ENCODE measurements around the gene TYMS. TPM values are rescaled to one million over a fixed set of nuclear protein-coding genes. Genes with fewer than 3 reads are reported as not detected.

Gene TYMS
- total RNA-seq, 1 donor from 2014 or later = 15.5 TPM

GRCh38 chr18:692824-693223 lies 35.4 kb downstream of the TYMS start:
- no peak for TF ChIP-seq CTCF (IDR thresholded peaks at IDR 0.05; ENCODE audit: partially characterized antibody, unreplicated experiment)
- H3K36me3 Mint-ChIP-seq (ENCODE audit: unreplicated experiment) = no peaks in the 10 kb centered on the region
- H3K4me1 Mint-ChIP-seq (ENCODE audit: low read depth, unreplicated experiment) = no peaks in the 10 kb centered on the region
- H3K4me3 Mint-ChIP-seq (ENCODE audit: unreplicated experiment) = no peak overlapping the region
- H3K9me3 Mint-ChIP-seq (ENCODE audit: unreplicated experiment) = no peaks in the 10 kb centered on the region
- H3K27ac Mint-ChIP-seq (ENCODE audit: unreplicated experiment) = no peak overlapping the region
- peaks cover 2% of the 10 kb centered on the region for H3K27me3 Mint-ChIP-seq (ENCODE audit: unreplicated experiment)
- no peak for DNase-seq

- H3K9me3 Mint-ChIP-seq (ENCODE audit: unreplicated experiment) = no peaks in the 10 kb centered on the region
- H3K4me3 Mint-ChIP-seq (ENCODE audit: unreplicated experiment) = no peak overlapping the region
- H3K4me1 Mint-ChIP-seq (ENCODE audit: low read depth, unreplicated experiment) = no peaks in the 10 kb centered on the region
- H3K27ac Mint-ChIP-seq (ENCODE audit: unreplicated experiment) = no peak overlapping the region
- no peak for DNase-seq
- peaks cover 2% of the 10 kb centered on the region for H3K27me3 Mint-ChIP-seq (ENCODE audit: unreplicated experiment)
- no peak for TF ChIP-seq CTCF (IDR thresholded peaks at IDR 0.05; ENCODE audit: partially characterized antibody, unreplicated experiment)
- no peaks in the 10 kb centered on the region for H3K36me3 Mint-ChIP-seq (ENCODE audit: unreplicated experiment)
Observed at GRCh38 chr18:693466-694187, 36.2 kb downstream of the TYMS start.

- DNase-seq = no peak
- no peak for TF ChIP-seq CTCF (IDR thresholded peaks at IDR 0.05; ENCODE audit: partially characterized antibody, unreplicated experiment)
- Mint-ChIP-seq H3K27ac (ENCODE audit: unreplicated experiment) (no peak overlapping the region), H3K27me3 (ENCODE audit: unreplicated experiment) (peaks cover 2% of the 10 kb centered on the region), H3K4me3 (ENCODE audit: unreplicated experiment) (no peak overlapping the region), H3K36me3 (ENCODE audit: unreplicated experiment) (no peaks in the 10 kb centered on the region), H3K9me3 (ENCODE audit: unreplicated experiment) (no peaks in the 10 kb centered on the region), H3K4me1 (ENCODE audit: low read depth, unreplicated experiment) (no peaks in the 10 kb centered on the region)
Observed at GRCh38 chr18:697012-697411, 39.6 kb downstream of the TYMS start.

GRCh38 chr18:697800-698199 lies 40.3 kb downstream of the TYMS start:
- Mint-ChIP-seq H3K9me3 (ENCODE audit: unreplicated experiment) (no peaks in the 10 kb centered on the region), H3K36me3 (ENCODE audit: unreplicated experiment) (no peaks in the 10 kb centered on the region), H3K27ac (ENCODE audit: unreplicated experiment) (no peak overlapping the region), H3K4me3 (ENCODE audit: unreplicated experiment) (no peak overlapping the region), H3K4me1 (ENCODE audit: low read depth, unreplicated experiment) (no peaks in the 10 kb centered on the region), H3K27me3 (ENCODE audit: unreplicated experiment) (peaks cover under 1% of the 10 kb centered on the region)
- TF ChIP-seq CTCF (IDR thresholded peaks at IDR 0.05; ENCODE audit: partially characterized antibody, unreplicated experiment) = no peak
- DNase-seq = no peak

GRCh38 chr18:703213-703967 lies 45.9 kb downstream of the TYMS start:
- no peaks in the 10 kb centered on the region for H3K36me3 Mint-ChIP-seq (ENCODE audit: unreplicated experiment)
- H3K27ac Mint-ChIP-seq (ENCODE audit: unreplicated experiment) = no peak overlapping the region
- TF ChIP-seq CTCF (IDR thresholded peaks at IDR 0.05; ENCODE audit: partially characterized antibody, unreplicated experiment) = no peak
- H3K4me1 Mint-ChIP-seq (ENCODE audit: low read depth, unreplicated experiment) = no peaks in the 10 kb centered on the region
- DNase-seq = no peak
- no peaks in the 10 kb centered on the region for H3K27me3 Mint-ChIP-seq (ENCODE audit: unreplicated experiment)
- H3K9me3 Mint-ChIP-seq (ENCODE audit: unreplicated experiment) = no peaks in the 10 kb centered on the region
- H3K4me3 Mint-ChIP-seq (ENCODE audit: unreplicated experiment) = no peak overlapping the region
